ENCODE data around the gene LRRC37B. TPM values are rescaled to one million over a fixed set of nuclear protein-coding genes. Genes with fewer than 3 reads are reported as not detected.

The LRRC37B gene
- total RNA-seq, 1 experiment from 2014 or later, result 11.8 TPM

GRCh38 chr17:32102172-32102571 lies 95.0 kb downstream of the LRRC37B start:
- Mint-ChIP-seq H3K27ac (ENCODE audit: low read depth, unreplicated experiment) (no peak overlapping the region), H3K27me3 (ENCODE audit: insufficient read depth, unreplicated experiment) (no peaks in the 10 kb centered on the region), H3K4me3 (ENCODE audit: unreplicated experiment) (no peak overlapping the region), H3K9me3 (ENCODE audit: unreplicated experiment) (no peaks in the 10 kb centered on the region), H3K36me3 (ENCODE audit: insufficient read depth, unreplicated experiment) (no peaks in the 10 kb centered on the region), H3K4me1 (ENCODE audit: insufficient read depth, unreplicated experiment) (no peaks in the 10 kb centered on the region)
- ChIA-PET POLR2A (no interaction called here), CTCF (no interaction called here)
- BruUV-seq (replicated peaks), result no TSS peak
- TF ChIP-seq CTCF (IDR thresholded peaks at IDR 0.05; ENCODE audit: unreplicated experiment), result no peak
- intact Hi-C loops (cut with micrococcal nuclease), result no loop called here
- no peak for DNase-seq (ENCODE audit: unreplicated experiment)

- no peak for TF ChIP-seq CTCF (IDR thresholded peaks at IDR 0.05; ENCODE audit: unreplicated experiment)
- Mint-ChIP-seq H3K27me3 (ENCODE audit: insufficient read depth, unreplicated experiment) (no peaks in the 10 kb centered on the region), H3K27ac (ENCODE audit: low read depth, unreplicated experiment) (no peak overlapping the region), H3K4me3 (ENCODE audit: unreplicated experiment) (no peak overlapping the region), H3K4me1 (ENCODE audit: insufficient read depth, unreplicated experiment) (no peaks in the 10 kb centered on the region), H3K9me3 (ENCODE audit: unreplicated experiment) (no peaks in the 10 kb centered on the region), H3K36me3 (ENCODE audit: insufficient read depth, unreplicated experiment) (no peaks in the 10 kb centered on the region)
- DNase-seq (ENCODE audit: unreplicated experiment), result no peak
- ChIA-PET CTCF (no interaction called here), POLR2A (no interaction called here)
- intact Hi-C loops (cut with micrococcal nuclease), result no loop called here
- no TSS peak for BruUV-seq (replicated peaks)
Observed at GRCh38 chr17:32102646-32103186, 95.5 kb downstream of the LRRC37B start.

Other genes with a start within 250 kb of the LRRC37B start
- 41.2 and 46.8 TPM in 2 replicates for gene COPRS, start 148.1 kb upstream of the LRRC37B start, total RNA-seq (2022)
- 81.8 and 97.5 TPM in 2 replicates for gene UTP6, start 105.7 kb upstream of the LRRC37B start, total RNA-seq (2022)
- 29.1 and 30.4 TPM in 2 replicates for gene SUZ12, start 70.4 kb upstream of the LRRC37B start, total RNA-seq (2022)
- gene RHOT1, start 135.1 kb downstream of the LRRC37B start, total RNA-seq (2022), result 19.8 and 21.9 TPM in 2 replicates